ENCODE results near the gene METTL15. TPM values are rescaled to one million over a fixed set of nuclear protein-coding genes. Genes with fewer than 3 reads are reported as not detected.
"Not testable (repeated sequence)": the region's sequence is repeated elsewhere in the genome, so short reads cannot be mapped to it uniquely, and the experiment has no call there.

METTL15 gene
- total RNA-seq, 2 donors from 2014 or later = 8.8 to 16.8 TPM

DNA sequence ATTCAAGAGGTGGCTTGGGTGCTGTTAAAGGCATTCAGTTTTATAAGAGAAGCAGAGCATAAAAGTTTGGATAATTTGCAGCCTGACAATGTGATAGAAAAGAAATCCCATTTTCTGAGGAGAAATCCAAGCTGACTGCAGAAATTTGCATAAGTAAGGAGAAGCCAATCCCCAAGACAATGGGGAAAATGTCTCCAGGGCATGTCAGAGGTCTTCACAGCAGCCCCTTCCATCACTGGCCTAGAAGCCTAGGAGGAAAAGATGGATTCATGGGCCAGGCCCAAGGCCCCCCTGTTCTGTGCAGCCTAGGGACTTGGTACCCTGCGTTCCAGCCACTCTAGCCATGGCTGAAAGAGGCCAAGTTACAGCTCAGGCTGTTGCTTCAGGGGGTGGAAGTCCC is 207.3 kb downstream of the METTL15 start:
- Histone ChIP-seq H3K9me3 (no peaks in the 10 kb centered on the region), H3K27me3 (replicated peaks; ENCODE audit: insufficient read depth) (no peaks in the 10 kb centered on the region), H3K27ac (no peak overlapping the region), H3K4me3 (no peak overlapping the region), H3K36me3 (no peaks in the 10 kb centered on the region), H3K4me1 (replicated peaks) (no peaks in the 10 kb centered on the region)
- intact Hi-C loops (cut with DNase I) = no loop called here
- WGBS = 100% methylated on average over 1 of the region's 1 CpG
- no peak for DNase-seq (ENCODE audit: low spot score)
- TF ChIP-seq, protein P1, sequence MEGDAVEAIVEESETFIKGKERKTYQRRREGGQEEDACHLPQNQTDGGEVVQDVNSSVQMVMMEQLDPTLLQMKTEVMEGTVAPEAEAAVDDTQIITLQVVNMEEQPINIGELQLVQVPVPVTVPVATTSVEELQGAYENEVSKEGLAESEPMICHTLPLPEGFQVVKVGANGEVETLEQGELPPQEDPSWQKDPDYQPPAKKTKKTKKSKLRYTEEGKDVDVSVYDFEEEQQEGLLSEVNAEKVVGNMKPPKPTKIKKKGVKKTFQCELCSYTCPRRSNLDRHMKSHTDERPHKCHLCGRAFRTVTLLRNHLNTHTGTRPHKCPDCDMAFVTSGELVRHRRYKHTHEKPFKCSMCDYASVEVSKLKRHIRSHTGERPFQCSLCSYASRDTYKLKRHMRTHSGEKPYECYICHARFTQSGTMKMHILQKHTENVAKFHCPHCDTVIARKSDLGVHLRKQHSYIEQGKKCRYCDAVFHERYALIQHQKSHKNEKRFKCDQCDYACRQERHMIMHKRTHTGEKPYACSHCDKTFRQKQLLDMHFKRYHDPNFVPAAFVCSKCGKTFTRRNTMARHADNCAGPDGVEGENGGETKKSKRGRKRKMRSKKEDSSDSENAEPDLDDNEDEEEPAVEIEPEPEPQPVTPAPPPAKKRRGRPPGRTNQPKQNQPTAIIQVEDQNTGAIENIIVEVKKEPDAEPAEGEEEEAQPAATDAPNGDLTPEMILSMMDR (IDR thresholded peaks at IDR 0.05) = no peak
- TF ChIP-seq POLR2A (IDR thresholded peaks at IDR 0.05) (no peak), POLR2AphosphoS5 (IDR thresholded peaks at IDR 0.05) (no peak)

DNA sequence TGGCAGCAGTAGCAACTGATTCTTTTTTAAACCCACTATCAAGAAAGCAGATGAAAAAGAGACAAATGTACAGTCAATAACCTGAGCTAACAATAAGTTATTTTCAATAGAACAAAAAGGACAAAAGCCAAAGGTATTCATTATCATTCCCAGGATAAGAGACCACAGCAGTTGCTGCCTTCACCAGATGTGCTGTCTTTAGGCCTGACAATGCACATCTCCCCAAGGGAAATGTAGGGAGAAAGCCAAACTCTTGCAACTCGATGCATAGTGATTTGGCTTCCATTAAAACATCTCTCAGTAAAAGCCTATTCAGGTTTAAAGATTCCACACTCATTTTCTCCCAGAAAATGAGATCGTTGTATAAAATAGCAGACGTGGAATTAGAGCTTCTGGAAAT is 210.7 kb downstream of the METTL15 start:
- 81% methylated on average over 3 of the region's 3 CpGs for WGBS
- DNase-seq (ENCODE audit: low spot score) = no peak
- intact Hi-C loops (cut with DNase I) = no loop called here
- no peak overlapping the region for H3K4me3 ChIP-seq
- TF ChIP-seq POLR2AphosphoS5 (IDR thresholded peaks at IDR 0.05) = no peak
- TF ChIP-seq, protein P1 (IDR thresholded peaks at IDR 0.05) = no peak
- TF ChIP-seq POLR2A (IDR thresholded peaks at IDR 0.05) = no peak
- H3K9me3 ChIP-seq = no peaks in the 10 kb centered on the region
- H3K36me3 ChIP-seq = no peaks in the 10 kb centered on the region
- no peak overlapping the region for H3K27ac ChIP-seq
- H3K4me1 ChIP-seq (replicated peaks) = no peaks in the 10 kb centered on the region
- H3K27me3 ChIP-seq (replicated peaks; ENCODE audit: insufficient read depth) = no peaks in the 10 kb centered on the region

DNA sequence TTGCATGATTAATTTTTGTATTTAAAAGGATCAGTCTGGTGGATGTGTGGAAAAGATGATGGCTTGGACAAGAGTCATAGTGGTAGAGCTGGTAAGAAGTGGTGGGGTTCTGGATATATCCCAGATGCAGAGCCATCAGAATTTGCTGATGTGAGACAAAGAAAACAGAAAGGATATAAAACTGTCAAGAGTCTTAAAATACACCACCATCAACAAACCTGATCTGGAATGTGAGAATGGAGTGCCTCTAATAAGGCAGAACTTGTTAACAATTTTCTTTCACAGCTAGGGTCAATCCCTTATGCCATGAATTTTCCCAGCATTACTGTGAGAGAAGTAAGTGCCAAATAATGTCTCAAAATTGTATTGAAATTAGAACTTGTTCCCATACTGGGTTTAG is 215.4 kb downstream of the METTL15 start:
- H3K27me3 ChIP-seq (replicated peaks; ENCODE audit: insufficient read depth) = no peaks in the 10 kb centered on the region
- no peak for DNase-seq (ENCODE audit: low spot score)
- TF ChIP-seq POLR2AphosphoS5 (IDR thresholded peaks at IDR 0.05) (no peak), POLR2A (IDR thresholded peaks at IDR 0.05) (no peak)
- TF ChIP-seq, protein P1 (IDR thresholded peaks at IDR 0.05) = no peak
- no peak overlapping the region for H3K4me3 ChIP-seq
- no peaks in the 10 kb centered on the region for H3K36me3 ChIP-seq
- no peaks in the 10 kb centered on the region for H3K9me3 ChIP-seq
- H3K27ac ChIP-seq = no peak overlapping the region
- no peaks in the 10 kb centered on the region for H3K4me1 ChIP-seq (replicated peaks)
- intact Hi-C loops (cut with DNase I) = no loop called here

DNA sequence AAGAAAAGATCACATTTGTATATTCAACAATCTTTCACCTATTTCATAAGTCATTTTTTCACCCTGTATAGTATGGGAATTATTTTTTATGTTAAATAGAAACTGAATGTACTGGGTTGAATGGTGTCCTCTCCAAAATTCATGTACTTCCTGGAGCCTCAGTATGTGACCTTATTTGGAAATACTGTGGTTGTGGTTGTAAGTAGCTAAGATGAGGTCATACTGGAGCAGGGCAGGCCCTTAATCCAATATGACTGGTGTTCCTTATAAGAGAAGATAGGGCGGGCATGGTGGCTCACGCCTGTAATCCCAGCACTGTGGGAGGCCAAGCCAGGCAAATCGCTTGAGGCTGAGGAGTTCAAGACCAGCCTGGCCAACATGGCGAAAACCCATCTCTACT is 224.2 kb downstream of the METTL15 start:
- intact Hi-C loops (cut with DNase I); H3K9me3 ChIP-seq; H3K4me3 ChIP-seq; H3K4me1 ChIP-seq (replicated peaks); H3K27me3 ChIP-seq (replicated peaks; ENCODE audit: insufficient read depth); H3K36me3 ChIP-seq; H3K27ac ChIP-seq; DNase-seq (ENCODE audit: low spot score): not testable (repeated sequence)
- WGBS = 93% methylated on average over 4 of the region's 4 CpGs

DNA sequence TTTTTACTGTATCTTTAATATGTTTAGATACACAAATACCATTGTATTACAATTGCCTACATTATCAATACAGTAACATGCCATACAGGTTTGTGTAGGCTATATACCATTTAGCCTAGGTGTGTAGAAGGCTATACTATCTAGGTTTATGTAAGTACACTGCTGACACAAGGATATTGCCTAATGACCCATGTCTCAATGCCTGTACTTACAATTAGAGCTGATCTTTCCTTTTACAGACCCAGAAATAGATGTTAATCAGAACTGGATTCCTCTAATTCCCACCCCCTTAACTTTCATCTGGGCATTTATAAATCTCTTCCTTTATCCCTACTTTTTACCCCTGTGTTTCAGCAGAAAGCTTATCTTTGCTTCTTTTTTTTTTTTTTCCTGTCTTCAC is 229.5 kb downstream of the METTL15 start:
- Histone ChIP-seq H3K27me3 (replicated peaks; ENCODE audit: insufficient read depth) (no peaks in the 10 kb centered on the region), H3K4me1 (replicated peaks) (no peaks in the 10 kb centered on the region), H3K9me3 (no peaks in the 10 kb centered on the region), H3K36me3 (no peaks in the 10 kb centered on the region), H3K27ac (no peak overlapping the region), H3K4me3 (no peak overlapping the region)
- TF ChIP-seq POLR2A (IDR thresholded peaks at IDR 0.05) (no peak), POLR2AphosphoS5 (IDR thresholded peaks at IDR 0.05) (no peak)
- TF ChIP-seq, protein P1 (IDR thresholded peaks at IDR 0.05) = no peak
- no peak for DNase-seq (ENCODE audit: low spot score)
- intact Hi-C loops (cut with DNase I) = no loop called here

All from prostate gland (tissue), 2 donors.